D721Med (cell line): ENCODE measurements around the gene ZNF277.

Experiments used
- DNase-seq: peaks from one replicate; pipeline ENCODE4 v3.0.0; 2011; ENCODE audit warnings: low spot score; ENCODE audit not compliant: insufficient read length
- FAIRE-seq: peaks from 2 replicates; lab custom pipeline; 2011; peaks lifted over from hg19 to GRCh38; lab: Jason Lieb, UNC
- TF ChIP-seq, protein P1 (sequence below): IDR thresholded peaks from 2 replicates; pipeline ENCODE4 v1.5.1; 2012; ENCODE audit warnings: mild to moderate bottlenecking, control low read depth; ENCODE audit not compliant: insufficient read depth; ENCODE audit errors: missing control alignments

ZNF277 gene

GRCh38 chr7:112338786-112339185 is 132.3 kb downstream of the ZNF277 start:
- DNase-seq (no peak), FAIRE-seq (no peak)
- TF ChIP-seq, protein P1, sequence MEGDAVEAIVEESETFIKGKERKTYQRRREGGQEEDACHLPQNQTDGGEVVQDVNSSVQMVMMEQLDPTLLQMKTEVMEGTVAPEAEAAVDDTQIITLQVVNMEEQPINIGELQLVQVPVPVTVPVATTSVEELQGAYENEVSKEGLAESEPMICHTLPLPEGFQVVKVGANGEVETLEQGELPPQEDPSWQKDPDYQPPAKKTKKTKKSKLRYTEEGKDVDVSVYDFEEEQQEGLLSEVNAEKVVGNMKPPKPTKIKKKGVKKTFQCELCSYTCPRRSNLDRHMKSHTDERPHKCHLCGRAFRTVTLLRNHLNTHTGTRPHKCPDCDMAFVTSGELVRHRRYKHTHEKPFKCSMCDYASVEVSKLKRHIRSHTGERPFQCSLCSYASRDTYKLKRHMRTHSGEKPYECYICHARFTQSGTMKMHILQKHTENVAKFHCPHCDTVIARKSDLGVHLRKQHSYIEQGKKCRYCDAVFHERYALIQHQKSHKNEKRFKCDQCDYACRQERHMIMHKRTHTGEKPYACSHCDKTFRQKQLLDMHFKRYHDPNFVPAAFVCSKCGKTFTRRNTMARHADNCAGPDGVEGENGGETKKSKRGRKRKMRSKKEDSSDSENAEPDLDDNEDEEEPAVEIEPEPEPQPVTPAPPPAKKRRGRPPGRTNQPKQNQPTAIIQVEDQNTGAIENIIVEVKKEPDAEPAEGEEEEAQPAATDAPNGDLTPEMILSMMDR: no peak

- FAIRE-seq: no peak
- TF ChIP-seq, protein P1: no peak
- DNase-seq: no peak
These were observed 135.0 kb downstream of the ZNF277 start for GRCh38 chr7:112341464-112341863.

DNA sequence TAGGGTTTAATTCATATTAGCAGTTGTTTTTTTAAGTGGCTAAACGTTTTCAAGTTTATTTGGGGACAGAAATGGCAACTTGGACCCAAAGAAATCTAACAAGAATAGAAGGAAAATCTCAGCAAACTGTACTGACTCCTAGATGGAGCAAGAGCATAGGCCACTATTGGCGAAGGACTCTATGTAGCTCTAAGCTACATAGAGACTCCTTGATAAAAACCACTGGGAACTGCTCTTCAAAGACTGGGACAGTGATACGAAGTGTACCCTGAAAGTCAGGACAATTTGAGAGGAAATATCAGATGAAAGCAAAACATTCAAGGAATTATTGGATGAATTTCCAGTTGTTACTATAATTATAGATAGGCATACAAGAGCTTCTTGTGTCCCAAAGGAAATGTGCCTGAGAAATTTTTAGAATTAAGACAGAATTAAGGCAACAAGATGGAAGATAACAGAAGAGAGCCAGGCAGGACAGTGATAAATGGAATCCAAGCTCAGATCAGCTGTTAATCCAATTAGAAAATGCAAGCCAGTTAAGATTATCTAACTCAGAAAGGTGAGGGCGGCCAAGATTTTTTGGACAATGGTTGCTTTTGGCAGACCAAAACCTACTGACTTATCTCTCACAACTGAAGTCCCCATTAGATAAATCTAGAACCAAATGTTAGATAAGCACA is 140.0 kb downstream of the ZNF277 start:
- FAIRE-seq (no peak), DNase-seq (peak; percentile 16)
- TF ChIP-seq, protein P1: no peak

DNA sequence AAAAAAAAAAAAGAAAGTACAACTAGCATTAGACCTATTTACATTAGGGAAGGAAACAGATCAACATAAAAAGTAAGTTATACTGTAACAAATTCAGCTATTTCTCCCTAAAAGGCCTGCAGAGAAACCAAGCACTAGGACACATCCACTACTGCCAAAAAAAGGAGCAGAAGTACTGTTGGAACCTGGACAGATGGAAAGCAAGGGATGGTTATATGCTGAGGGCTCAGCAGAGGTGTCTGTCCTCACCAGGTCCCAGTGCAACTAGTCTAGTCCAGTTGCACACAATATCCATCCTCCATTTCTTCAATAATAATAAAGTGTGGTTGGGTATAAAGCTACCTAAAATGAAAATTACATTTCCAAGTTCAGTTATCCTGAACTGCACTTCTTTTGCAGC is 140.6 kb downstream of the ZNF277 start:
- TF ChIP-seq, protein P1: no peak

GRCh38 chr7:112350585-112350984 is 144.1 kb downstream of the ZNF277 start:
- no peak for DNase-seq
- FAIRE-seq: no peak
- TF ChIP-seq, protein P1: no peak

More for the DNA sequence above, 140.6 kb downstream of the ZNF277 start:
- FAIRE-seq: no peak
- no peak for DNase-seq

DNA sequence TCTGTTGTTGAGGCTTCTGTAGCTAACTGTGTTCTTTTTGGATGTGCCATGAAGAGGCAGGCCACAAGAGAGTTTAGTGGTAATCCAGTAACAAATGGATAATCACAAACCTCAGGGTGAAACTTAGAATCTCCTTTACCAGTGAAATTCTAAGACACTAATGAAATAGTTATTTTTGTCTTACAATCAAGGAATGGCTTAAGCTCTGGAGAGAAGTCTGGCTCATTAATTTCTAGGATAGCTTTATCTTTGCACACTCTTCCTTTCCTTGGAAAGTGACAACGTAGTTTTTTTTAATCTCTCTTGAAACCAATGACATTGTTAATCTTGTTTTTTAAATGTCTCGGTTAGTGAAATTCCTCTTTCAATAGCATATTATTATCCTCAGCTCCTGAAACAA is 150.1 kb downstream of the ZNF277 start:
- TF ChIP-seq, protein P1: no peak
- no peak for FAIRE-seq

GRCh38 chr7:112357136-112357535 is 150.6 kb downstream of the ZNF277 start:
- FAIRE-seq (no peak), DNase-seq (no peak)
- TF ChIP-seq, protein P1: peak; percentile 30

More for the DNA sequence above, 150.1 kb downstream of the ZNF277 start:
- no peak for DNase-seq
